Activated gamma-delta T cell treated with Interleukin-2 at 50 U/mL for 16 hours (primary cell): Measurements from ENCODE around the gene CAMTA1.
"Not testable (repeated sequence)": the region's sequence is repeated elsewhere in the genome, so short reads cannot be mapped to it uniquely, and the experiment has no call there.

Experiments used
- DNase-seq: peaks from one replicate; pipeline ENCODE4 v3.0.0-alpha.2; 2020

Gene CAMTA1

GRCh38 chr1:7298749-7299151 lies 513.5 kb downstream of the CAMTA1 start:
- no peak for DNase-seq

GRCh38 chr1:7299329-7299799 lies 514.1 kb downstream of the CAMTA1 start:
- DNase-seq, result no peak

- no peak for DNase-seq
These were observed 514.7 kb downstream of the CAMTA1 start for GRCh38 chr1:7299994-7300393.

GRCh38 chr1:7300893-7301663 lies 515.8 kb downstream of the CAMTA1 start:
- DNase-seq, result no peak

GRCh38 chr1:7301664-7301981 lies 516.4 kb downstream of the CAMTA1 start:
- no peak for DNase-seq

- no peak for DNase-seq
These were observed 516.9 kb downstream of the CAMTA1 start for GRCh38 chr1:7302126-7302525.

GRCh38 chr1:7302873-7303272 lies 517.6 kb downstream of the CAMTA1 start:
- no peak for DNase-seq

- DNase-seq, result no peak
These were observed 518.5 kb downstream of the CAMTA1 start for GRCh38 chr1:7303554-7304317.

GRCh38 chr1:7313081-7313546 lies 527.9 kb downstream of the CAMTA1 start:
- DNase-seq, result no peak

GRCh38 chr1:7313826-7314225 lies 528.6 kb downstream of the CAMTA1 start:
- DNase-seq, result no peak

- DNase-seq, result no peak
These were observed 530.1 kb downstream of the CAMTA1 start for GRCh38 chr1:7315316-7315715.

- DNase-seq, result no peak
These were observed 530.7 kb downstream of the CAMTA1 start for GRCh38 chr1:7315946-7316345.

- no peak for DNase-seq
These were observed 532.6 kb downstream of the CAMTA1 start for GRCh38 chr1:7317888-7318287.

- no peak for DNase-seq
These were observed 533.9 kb downstream of the CAMTA1 start for GRCh38 chr1:7319196-7319595.

GRCh38 chr1:7320661-7321060 lies 535.4 kb downstream of the CAMTA1 start:
- DNase-seq, result no peak

GRCh38 chr1:7322283-7322785 lies 537.1 kb downstream of the CAMTA1 start:
- no peak for DNase-seq

GRCh38 chr1:7322912-7323311 lies 537.7 kb downstream of the CAMTA1 start:
- DNase-seq, result no peak

GRCh38 chr1:7325254-7325653 lies 540.0 kb downstream of the CAMTA1 start:
- no peak for DNase-seq

GRCh38 chr1:7326366-7326765 lies 541.1 kb downstream of the CAMTA1 start:
- DNase-seq, result no peak

GRCh38 chr1:7327849-7328248 lies 542.6 kb downstream of the CAMTA1 start:
- DNase-seq, result no peak

- DNase-seq, result no peak
These were observed 544.8 kb downstream of the CAMTA1 start for GRCh38 chr1:7329868-7330615.

- not testable (repeated sequence) for DNase-seq
These were observed 545.5 kb downstream of the CAMTA1 start for GRCh38 chr1:7330726-7331125.

- no peak for DNase-seq
These were observed 546.8 kb downstream of the CAMTA1 start for GRCh38 chr1:7331926-7332535.
